Spleen (tissue), 7 donors: ENCODE measurements around the gene UVSSA.

Experiments used
- POLR2A ChIP-seq, 3 donors: fragments of 450-650 bp; IDR thresholded peaks; one replicate each; pipeline ENCODE4 v1.5.1; 2017; ENCODE audit warnings: antibody characterized with exemption in 3 of 3, mild to moderate bottlenecking in 1 of 3
- POLR2AphosphoS5 ChIP-seq, 3 donors: sonication (generic); formaldehyde crosslinking; IDR thresholded peaks; one replicate each; pipeline ENCODE4 v1.5.1; 2017; ENCODE audit warnings: antibody characterized with exemption in 3 of 3
- TF ChIP-seq, protein P1 (sequence below), 11 experiments: fragments of 200-600 bp in 7 of 11; fragments of 450-650 bp in 4 of 11; sonication (generic) in 4 of 11; IDR thresholded peaks in 8 of 11; conservative IDR thresholded peaks in 3 of 11; 1 replicate in 7 of 11; 2 replicates in 4 of 11; pipeline versions ENCODE4 v1.4.0 to v1.8.0; 2016 to 2021; ENCODE audit warnings: antibody characterized with exemption in 11 of 11, inconsistent platforms in 4 of 11, mild to moderate bottlenecking in 1 of 11
- donor health status: DM: no; HTN: no; CAD: no; lungs with moderate emphysema.
- donor health status: DM: no; HTN: no; CAD: no.
- donor health status: DM: no; HTN: no; CAD: no.

DNA sequence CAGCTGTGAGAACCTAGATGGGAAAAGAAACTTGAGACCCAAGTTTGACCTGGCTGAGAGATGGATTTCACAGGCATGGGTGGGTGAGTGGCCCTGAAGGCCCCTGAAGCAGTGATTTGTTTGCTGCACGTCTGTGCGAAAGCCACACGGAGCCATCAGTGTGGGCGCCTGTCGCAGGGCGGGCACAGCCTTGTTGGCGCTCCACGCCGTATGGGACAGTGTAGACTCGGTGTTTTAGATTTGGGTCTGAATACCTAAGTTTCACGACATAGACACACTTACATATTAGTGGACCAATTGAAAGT is 21.9 kb upstream of the UVSSA start:
- TF ChIP-seq, protein P1, sequence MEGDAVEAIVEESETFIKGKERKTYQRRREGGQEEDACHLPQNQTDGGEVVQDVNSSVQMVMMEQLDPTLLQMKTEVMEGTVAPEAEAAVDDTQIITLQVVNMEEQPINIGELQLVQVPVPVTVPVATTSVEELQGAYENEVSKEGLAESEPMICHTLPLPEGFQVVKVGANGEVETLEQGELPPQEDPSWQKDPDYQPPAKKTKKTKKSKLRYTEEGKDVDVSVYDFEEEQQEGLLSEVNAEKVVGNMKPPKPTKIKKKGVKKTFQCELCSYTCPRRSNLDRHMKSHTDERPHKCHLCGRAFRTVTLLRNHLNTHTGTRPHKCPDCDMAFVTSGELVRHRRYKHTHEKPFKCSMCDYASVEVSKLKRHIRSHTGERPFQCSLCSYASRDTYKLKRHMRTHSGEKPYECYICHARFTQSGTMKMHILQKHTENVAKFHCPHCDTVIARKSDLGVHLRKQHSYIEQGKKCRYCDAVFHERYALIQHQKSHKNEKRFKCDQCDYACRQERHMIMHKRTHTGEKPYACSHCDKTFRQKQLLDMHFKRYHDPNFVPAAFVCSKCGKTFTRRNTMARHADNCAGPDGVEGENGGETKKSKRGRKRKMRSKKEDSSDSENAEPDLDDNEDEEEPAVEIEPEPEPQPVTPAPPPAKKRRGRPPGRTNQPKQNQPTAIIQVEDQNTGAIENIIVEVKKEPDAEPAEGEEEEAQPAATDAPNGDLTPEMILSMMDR (IDR thresholded peaks at IDR 0.05 in 8 of 11, conservative IDR thresholded peaks at IDR 0.05 in 3 of 11): no peak
- TF ChIP-seq POLR2A (IDR thresholded peaks at IDR 0.05) (no peak), POLR2AphosphoS5 (IDR thresholded peaks at IDR 0.05) (no peak)
